ENCODE data around the gene FMR1.
A peak's percentile ranks its signal among the peaks of the same experiment; 100 is the strongest.

The FMR1 gene

GRCh38 chrX:147911192-147912022 lies at the start of gene FMR1:
Gene FMR1, plus strand, starts transcription at chrX:147911919. Its CDS starts 261 bp downstream, at chrX:147912180.
- Histone ChIP-seq H3K36me3 (ENCODE audit: control insufficient read depth in 2 of 2, insufficient read depth in 2 of 2, low read length in 2 of 2) (no peaks in the 10 kb centered on the region), H3K27ac (ENCODE audit: low read length) (peak within 1 kb of the TSS; percentile 70), H3K9me3 (ENCODE audit: control insufficient read depth in 2 of 2, low read length in 2 of 2) (no peaks in the 10 kb centered on the region), H3K27me3 (ENCODE audit: control insufficient read depth in 1 of 2, insufficient read depth in 2 of 2, low read length in 2 of 2) (no peaks in the 10 kb centered on the region), H3K4me3 (ENCODE audit: low read length in 2 of 2) (peak within 1 kb of the TSS; percentile 72 to 76), H3K4me1 (ENCODE audit: control insufficient read depth, insufficient read depth, low read length) (no peaks in the 10 kb centered on the region), H3K9ac (ENCODE audit: low read length in 2 of 2) (peak within 1 kb of the TSS; percentile 68 to 85)

- H3K27ac ChIP-seq (ENCODE audit: low read length) = no peak overlapping the region
- H3K4me3 ChIP-seq (ENCODE audit: low read length in 2 of 2) = no peak overlapping the region
Measured at GRCh38 chrX:147875866-147876596, 35.7 kb upstream of the FMR1 start.

GRCh38 chrX:147876849-147877646 lies 34.7 kb upstream of the FMR1 start:
- no peak overlapping the region for H3K4me3 ChIP-seq (ENCODE audit: low read length in 2 of 2)
- H3K27me3 ChIP-seq (ENCODE audit: control insufficient read depth in 1 of 2, insufficient read depth in 2 of 2, low read length in 2 of 2) = peaks cover 0 to 2% of the 10 kb centered on the region in 2 donors
- no peaks in the 10 kb centered on the region for H3K36me3 ChIP-seq (ENCODE audit: control insufficient read depth in 2 of 2, insufficient read depth in 2 of 2, low read length in 2 of 2)
- no peak overlapping the region for H3K9ac ChIP-seq (ENCODE audit: low read length in 2 of 2)
- H3K9me3 ChIP-seq (ENCODE audit: control insufficient read depth in 2 of 2, low read length in 2 of 2) = no peaks in the 10 kb centered on the region
- H3K4me1 ChIP-seq (ENCODE audit: control insufficient read depth, insufficient read depth, low read length) = no peaks in the 10 kb centered on the region
- no peak overlapping the region for H3K27ac ChIP-seq (ENCODE audit: low read length)

More at GRCh38 chrX:147875866-147876596, 35.7 kb upstream of the FMR1 start:
- no peaks in the 10 kb centered on the region for H3K36me3 ChIP-seq (ENCODE audit: control insufficient read depth in 2 of 2, insufficient read depth in 2 of 2, low read length in 2 of 2)
- no peak overlapping the region for H3K9ac ChIP-seq (ENCODE audit: low read length in 2 of 2)
- H3K4me1 ChIP-seq (ENCODE audit: control insufficient read depth, insufficient read depth, low read length) = no peaks in the 10 kb centered on the region
- peaks cover 0 to 2% of the 10 kb centered on the region in 2 donors for H3K27me3 ChIP-seq (ENCODE audit: control insufficient read depth in 1 of 2, insufficient read depth in 2 of 2, low read length in 2 of 2)
- no peaks in the 10 kb centered on the region for H3K9me3 ChIP-seq (ENCODE audit: control insufficient read depth in 2 of 2, low read length in 2 of 2)

- H3K9ac ChIP-seq (ENCODE audit: low read length in 2 of 2) = no peak overlapping the region
Measured at GRCh38 chrX:147877726-147878125, 34.0 kb upstream of the FMR1 start.

GRCh38 chrX:147884958-147885357 lies 26.8 kb upstream of the FMR1 start:
- no peaks in the 10 kb centered on the region for H3K36me3 ChIP-seq (ENCODE audit: control insufficient read depth in 2 of 2, insufficient read depth in 2 of 2, low read length in 2 of 2)
- H3K27me3 ChIP-seq (ENCODE audit: control insufficient read depth in 1 of 2, insufficient read depth in 2 of 2, low read length in 2 of 2) = no peaks in the 10 kb centered on the region
- H3K4me1 ChIP-seq (ENCODE audit: control insufficient read depth, insufficient read depth, low read length) = no peaks in the 10 kb centered on the region
- no peak overlapping the region for H3K4me3 ChIP-seq (ENCODE audit: low read length in 2 of 2)
- no peak overlapping the region for H3K27ac ChIP-seq (ENCODE audit: low read length)
- H3K9ac ChIP-seq (ENCODE audit: low read length in 2 of 2) = no peak overlapping the region
- no peaks in the 10 kb centered on the region for H3K9me3 ChIP-seq (ENCODE audit: control insufficient read depth in 2 of 2, low read length in 2 of 2)

More at GRCh38 chrX:147877726-147878125, 34.0 kb upstream of the FMR1 start:
- no peak overlapping the region for H3K4me3 ChIP-seq (ENCODE audit: low read length in 2 of 2)
- no peak overlapping the region for H3K27ac ChIP-seq (ENCODE audit: low read length)
- peaks cover 0 to 2% of the 10 kb centered on the region in 2 donors for H3K27me3 ChIP-seq (ENCODE audit: control insufficient read depth in 1 of 2, insufficient read depth in 2 of 2, low read length in 2 of 2)
- H3K4me1 ChIP-seq (ENCODE audit: control insufficient read depth, insufficient read depth, low read length) = no peaks in the 10 kb centered on the region
- no peaks in the 10 kb centered on the region for H3K36me3 ChIP-seq (ENCODE audit: control insufficient read depth in 2 of 2, insufficient read depth in 2 of 2, low read length in 2 of 2)
- H3K9me3 ChIP-seq (ENCODE audit: control insufficient read depth in 2 of 2, low read length in 2 of 2) = no peaks in the 10 kb centered on the region

GRCh38 chrX:147890756-147891155 lies 21.0 kb upstream of the FMR1 start:
- Histone ChIP-seq H3K27me3 (ENCODE audit: control insufficient read depth in 1 of 2, insufficient read depth in 2 of 2, low read length in 2 of 2) (no peaks in the 10 kb centered on the region), H3K9ac (ENCODE audit: low read length in 2 of 2) (no peak overlapping the region), H3K4me1 (ENCODE audit: control insufficient read depth, insufficient read depth, low read length) (no peaks in the 10 kb centered on the region), H3K36me3 (ENCODE audit: control insufficient read depth in 2 of 2, insufficient read depth in 2 of 2, low read length in 2 of 2) (no peaks in the 10 kb centered on the region), H3K9me3 (ENCODE audit: control insufficient read depth in 2 of 2, low read length in 2 of 2) (no peaks in the 10 kb centered on the region), H3K27ac (ENCODE audit: low read length) (no peak overlapping the region), H3K4me3 (ENCODE audit: low read length in 2 of 2) (no peak overlapping the region)

GRCh38 chrX:147891896-147892295 lies 19.8 kb upstream of the FMR1 start:
- Histone ChIP-seq H3K9ac (ENCODE audit: low read length in 2 of 2) (no peak overlapping the region), H3K27me3 (ENCODE audit: control insufficient read depth in 1 of 2, insufficient read depth in 2 of 2, low read length in 2 of 2) (no peaks in the 10 kb centered on the region), H3K4me3 (ENCODE audit: low read length in 2 of 2) (no peak overlapping the region), H3K27ac (ENCODE audit: low read length) (no peak overlapping the region), H3K36me3 (ENCODE audit: control insufficient read depth in 2 of 2, insufficient read depth in 2 of 2, low read length in 2 of 2) (no peaks in the 10 kb centered on the region), H3K4me1 (ENCODE audit: control insufficient read depth, insufficient read depth, low read length) (no peaks in the 10 kb centered on the region), H3K9me3 (ENCODE audit: control insufficient read depth in 2 of 2, low read length in 2 of 2) (no peaks in the 10 kb centered on the region)

- Histone ChIP-seq H3K27me3 (ENCODE audit: control insufficient read depth in 1 of 2, insufficient read depth in 2 of 2, low read length in 2 of 2) (no peaks in the 10 kb centered on the region), H3K4me1 (ENCODE audit: control insufficient read depth, insufficient read depth, low read length) (no peaks in the 10 kb centered on the region), H3K36me3 (ENCODE audit: control insufficient read depth in 2 of 2, insufficient read depth in 2 of 2, low read length in 2 of 2) (no peaks in the 10 kb centered on the region), H3K4me3 (ENCODE audit: low read length in 2 of 2) (no peak overlapping the region), H3K9me3 (ENCODE audit: control insufficient read depth in 2 of 2, low read length in 2 of 2) (no peaks in the 10 kb centered on the region), H3K27ac (ENCODE audit: low read length) (no peak overlapping the region), H3K9ac (ENCODE audit: low read length in 2 of 2) (no peak overlapping the region)
Measured at GRCh38 chrX:147893741-147894140, 18.0 kb upstream of the FMR1 start.

- no peaks in the 10 kb centered on the region for H3K4me1 ChIP-seq (ENCODE audit: control insufficient read depth, insufficient read depth, low read length)
- H3K4me3 ChIP-seq (ENCODE audit: low read length in 2 of 2) = no peak overlapping the region
- no peaks in the 10 kb centered on the region for H3K9me3 ChIP-seq (ENCODE audit: control insufficient read depth in 2 of 2, low read length in 2 of 2)
- H3K27ac ChIP-seq (ENCODE audit: low read length) = no peak overlapping the region
- H3K36me3 ChIP-seq (ENCODE audit: control insufficient read depth in 2 of 2, insufficient read depth in 2 of 2, low read length in 2 of 2) = no peaks in the 10 kb centered on the region
- H3K9ac ChIP-seq (ENCODE audit: low read length in 2 of 2) = no peak overlapping the region
- H3K27me3 ChIP-seq (ENCODE audit: control insufficient read depth in 1 of 2, insufficient read depth in 2 of 2, low read length in 2 of 2) = no peaks in the 10 kb centered on the region
Measured at GRCh38 chrX:147894366-147894963, 17.3 kb upstream of the FMR1 start.

GRCh38 chrX:147897117-147897516 lies 14.6 kb upstream of the FMR1 start:
- H3K27me3 ChIP-seq (ENCODE audit: control insufficient read depth in 1 of 2, insufficient read depth in 2 of 2, low read length in 2 of 2) = no peaks in the 10 kb centered on the region
- H3K9me3 ChIP-seq (ENCODE audit: control insufficient read depth in 2 of 2, low read length in 2 of 2) = no peaks in the 10 kb centered on the region
- no peak overlapping the region for H3K4me3 ChIP-seq (ENCODE audit: low read length in 2 of 2)
- H3K36me3 ChIP-seq (ENCODE audit: control insufficient read depth in 2 of 2, insufficient read depth in 2 of 2, low read length in 2 of 2) = no peaks in the 10 kb centered on the region
- no peak overlapping the region for H3K9ac ChIP-seq (ENCODE audit: low read length in 2 of 2)
- H3K4me1 ChIP-seq (ENCODE audit: control insufficient read depth, insufficient read depth, low read length) = no peaks in the 10 kb centered on the region
- no peak overlapping the region for H3K27ac ChIP-seq (ENCODE audit: low read length)

Data from stomach smooth muscle (tissue), 2 donors.